Activated CD4-positive, alpha-beta T cell treated with anti-CD3 and anti-CD28 coated beads, Interleukin-2, amount 10 ng/mL, durations not matched to agents 7 days and 5 days (primary cell): Measurements from ENCODE around the gene ANKRD12. TPM values are rescaled to one million over a fixed set of nuclear protein-coding genes. Genes with fewer than 3 reads are reported as not detected.
A peak's percentile ranks its signal among the peaks of the same experiment; 100 is the strongest.

Source experiments
- CTCF ChIA-PET: fragments of 350-600 bp; sonication (Branson Sonifier 250); formaldehyde crosslinking; loops from one replicate; lab custom pipeline; 2021; ENCODE audit warnings: antibody characterized with exemption; lab: Charles Lee
- POLR2A ChIA-PET: fragments of 350-600 bp; sonication (Branson Sonifier 250); formaldehyde crosslinking; loops from one replicate; lab custom pipeline; 2021; ENCODE audit warnings: antibody characterized with exemption; lab: Charles Lee
- DNase-seq: peaks from one replicate; pipeline ENCODE4 v3.0.0-alpha.2; 2020
- H3K27ac Mint-ChIP-seq: one replicate; pipeline ENCODE4 v1.8.0; 2021; ENCODE audit warnings: mild to moderate bottlenecking, moderate library complexity, mixed read lengths
- H3K27me3 Mint-ChIP-seq: one replicate; pipeline ENCODE4 v1.8.0; 2021; ENCODE audit warnings: mixed read lengths
- H3K36me3 Mint-ChIP-seq: one replicate; pipeline ENCODE4 v1.8.0; 2021; ENCODE audit warnings: low read depth, mixed read lengths
- H3K4me1 Mint-ChIP-seq: one replicate; pipeline ENCODE4 v1.8.0; 2021; ENCODE audit warnings: mixed read lengths
- H3K4me3 Mint-ChIP-seq: one replicate; pipeline ENCODE4 v1.8.0; 2021; ENCODE audit warnings: mild to moderate bottlenecking, moderate library complexity, mixed read lengths
- H3K9me3 Mint-ChIP-seq: one replicate; pipeline ENCODE4 v1.8.0; 2021; ENCODE audit warnings: mixed read lengths
- total RNA-seq, 2 experiments: library from RNA; stranded (reverse); gene quantifications; one replicate each; pipeline ENCODE4 v1.2.3, GENCODE V29; 2021

The ANKRD12 gene
- total RNA-seq, 2 experiments from 2014 or later: 79.4 to 107 TPM

- Mint-ChIP-seq H3K27ac (no peak overlapping the region), H3K4me3 (no peak overlapping the region), H3K36me3 (peaks cover 72% of the 10 kb centered on the region), H3K4me1 (peaks cover 83% of the 10 kb centered on the region), H3K27me3 (no peaks in the 10 kb centered on the region), H3K9me3 (no peaks in the 10 kb centered on the region)
- ChIA-PET CTCF (interaction anchor here (1.0 to 3.2 kb wide), 8 partner anchors 9 to 35 kb away, joined by 3 to 13 read pairs (median 6); partner anchors contain the start of gene ANKRD12), POLR2A (interaction anchor here (0.6 kb wide), 1 partner anchor 38 kb away, joined by 6 read pairs; no protein-coding TSS in a partner anchor)
- DNase-seq: no peak
Measured at GRCh38 chr18:9108911-9109310, 27.7 kb upstream of the ANKRD12 start.

- Mint-ChIP-seq H3K27me3 (no peaks in the 10 kb centered on the region), H3K9me3 (no peaks in the 10 kb centered on the region), H3K4me1 (peaks cover 81% of the 10 kb centered on the region), H3K4me3 (peak overlapping the region; percentile 4), H3K27ac (no peak overlapping the region), H3K36me3 (peaks cover 66% of the 10 kb centered on the region)
- ChIA-PET CTCF (interaction anchor here (1.0 to 3.2 kb wide), 9 partner anchors 8 to 36 kb away, joined by 3 to 13 read pairs (median 6); partner anchors contain the start of gene ANKRD12), POLR2A (interaction anchor here (0.6 kb wide), 3 partner anchors 19 to 42 kb away, joined by 3 to 6 read pairs (median 3); no protein-coding TSS in a partner anchor)
- no peak for DNase-seq
Measured at GRCh38 chr18:9109523-9109922, 27.1 kb upstream of the ANKRD12 start.

GRCh38 chr18:9113468-9114149 lies 23.0 kb upstream of the ANKRD12 start:
- no peaks in the 10 kb centered on the region for H3K9me3 Mint-ChIP-seq
- peaks cover 78% of the 10 kb centered on the region for H3K4me1 Mint-ChIP-seq
- no peaks in the 10 kb centered on the region for H3K27me3 Mint-ChIP-seq
- H3K36me3 Mint-ChIP-seq: peaks cover 47% of the 10 kb centered on the region
- peak overlapping the region; percentile 24 for H3K4me3 Mint-ChIP-seq
- ChIA-PET POLR2A (interaction anchor here (0.6 kb wide), 1 partner anchor 9 kb away, joined by 3 read pairs; no protein-coding TSS in a partner anchor), CTCF (interaction anchor here (1.0 to 2.1 kb wide), 4 partner anchors 10 to 40 kb away, joined by 3 to 6 read pairs (median 4); partner anchors contain the start of gene ANKRD12)
- H3K27ac Mint-ChIP-seq: peak overlapping the region; percentile 59
- DNase-seq: no peak

GRCh38 chr18:9115984-9116383 lies 20.6 kb upstream of the ANKRD12 start:
- ChIA-PET CTCF (interaction anchor here (1.7 to 2.0 kb wide), 2 partner anchors 11 to 33 kb away, joined by 5 to 8 read pairs; no protein-coding TSS in a partner anchor), POLR2A (interaction anchor here (1.4 kb wide), 1 partner anchor 33 kb away, joined by 6 read pairs; no protein-coding TSS in a partner anchor)
- no peak overlapping the region for H3K4me3 Mint-ChIP-seq
- no peaks in the 10 kb centered on the region for H3K27me3 Mint-ChIP-seq
- H3K9me3 Mint-ChIP-seq: no peaks in the 10 kb centered on the region
- peak overlapping the region; percentile 94 for H3K27ac Mint-ChIP-seq
- peaks cover 47% of the 10 kb centered on the region for H3K36me3 Mint-ChIP-seq
- peaks cover 76% of the 10 kb centered on the region for H3K4me1 Mint-ChIP-seq
- no peak for DNase-seq

GRCh38 chr18:9117980-9118841 lies 18.4 kb upstream of the ANKRD12 start:
- peak overlapping the region; percentile 94 for H3K27ac Mint-ChIP-seq
- H3K36me3 Mint-ChIP-seq: peaks cover 42% of the 10 kb centered on the region
- no peaks in the 10 kb centered on the region for H3K9me3 Mint-ChIP-seq
- ChIA-PET POLR2A (interaction anchor here (0.6 to 1.8 kb wide), 3 partner anchors 10 to 30 kb away, joined by 3 to 5 read pairs (median 4); no protein-coding TSS in a partner anchor), CTCF (interaction anchor here (1.0 to 2.5 kb wide), 7 partner anchors 9 to 44 kb away, joined by 3 to 14 read pairs (median 5); partner anchors contain the start of gene NDUFV2)
- H3K4me1 Mint-ChIP-seq: peaks cover 82% of the 10 kb centered on the region
- no peak for DNase-seq
- H3K4me3 Mint-ChIP-seq: peak overlapping the region; percentile 67
- no peaks in the 10 kb centered on the region for H3K27me3 Mint-ChIP-seq

GRCh38 chr18:9120796-9121195 lies 15.8 kb upstream of the ANKRD12 start:
- peak; percentile 43 for DNase-seq
- H3K4me1 Mint-ChIP-seq: peaks cover 74% of the 10 kb centered on the region
- peak overlapping the region; percentile 42 for H3K4me3 Mint-ChIP-seq
- no peaks in the 10 kb centered on the region for H3K9me3 Mint-ChIP-seq
- no peaks in the 10 kb centered on the region for H3K27me3 Mint-ChIP-seq
- peaks cover 51% of the 10 kb centered on the region for H3K36me3 Mint-ChIP-seq
- CTCF ChIA-PET: no interaction called here
- H3K27ac Mint-ChIP-seq: peak overlapping the region; percentile 75
- POLR2A ChIA-PET: interaction anchor here (0.6 kb wide), 1 partner anchor 9 kb away, joined by 5 read pairs; no protein-coding TSS in a partner anchor

- ChIA-PET POLR2A (no interaction called here), CTCF (no interaction called here)
- Mint-ChIP-seq H3K9me3 (no peaks in the 10 kb centered on the region), H3K4me3 (no peak overlapping the region), H3K36me3 (peaks cover 62% of the 10 kb centered on the region), H3K4me1 (peaks cover 60% of the 10 kb centered on the region), H3K27ac (peak overlapping the region; percentile 54), H3K27me3 (no peaks in the 10 kb centered on the region)
- DNase-seq: no peak
Measured at GRCh38 chr18:9123520-9123919, 13.1 kb upstream of the ANKRD12 start.

GRCh38 chr18:9124824-9125223 lies 11.8 kb upstream of the ANKRD12 start:
- DNase-seq: no peak
- H3K4me1 Mint-ChIP-seq: peaks cover 56% of the 10 kb centered on the region
- no peaks in the 10 kb centered on the region for H3K27me3 Mint-ChIP-seq
- no peak overlapping the region for H3K4me3 Mint-ChIP-seq
- no peak overlapping the region for H3K27ac Mint-ChIP-seq
- POLR2A ChIA-PET: no interaction called here
- CTCF ChIA-PET: interaction anchor here (0.7 to 1.8 kb wide), 3 partner anchors 10 to 15 kb away, joined by 3 to 4 read pairs (median 4); no protein-coding TSS in a partner anchor
- peaks cover 64% of the 10 kb centered on the region for H3K36me3 Mint-ChIP-seq
- no peaks in the 10 kb centered on the region for H3K9me3 Mint-ChIP-seq

GRCh38 chr18:9126337-9126736 lies 10.2 kb upstream of the ANKRD12 start:
- CTCF ChIA-PET: interaction anchor here (0.7 to 3.1 kb wide), 8 partner anchors 9 to 44 kb away, joined by 3 to 14 read pairs (median 4); no protein-coding TSS in a partner anchor
- peaks cover 47% of the 10 kb centered on the region for H3K4me1 Mint-ChIP-seq

GRCh38 chr18:9130195-9130594 lies 6.4 kb upstream of the ANKRD12 start:
- H3K27ac Mint-ChIP-seq: no peak overlapping the region
- H3K9me3 Mint-ChIP-seq: no peaks in the 10 kb centered on the region
- peaks cover 63% of the 10 kb centered on the region for H3K36me3 Mint-ChIP-seq
- H3K4me1 Mint-ChIP-seq: peaks cover 52% of the 10 kb centered on the region
- H3K4me3 Mint-ChIP-seq: no peak overlapping the region
- ChIA-PET CTCF (interaction anchor here (1.1 kb wide), 1 partner anchor 13 kb away, joined by 4 read pairs; no protein-coding TSS in a partner anchor), POLR2A (no interaction called here)
- DNase-seq: no peak
- no peaks in the 10 kb centered on the region for H3K27me3 Mint-ChIP-seq

More at GRCh38 chr18:9126337-9126736, 10.2 kb upstream of the ANKRD12 start:
- no peak overlapping the region for H3K27ac Mint-ChIP-seq
- POLR2A ChIA-PET: interaction anchor here (1.0 kb wide), 1 partner anchor 9 kb away, joined by 7 read pairs; no protein-coding TSS in a partner anchor
- H3K27me3 Mint-ChIP-seq: no peaks in the 10 kb centered on the region
- H3K4me3 Mint-ChIP-seq: no peak overlapping the region
- no peak for DNase-seq
- no peaks in the 10 kb centered on the region for H3K9me3 Mint-ChIP-seq
- H3K36me3 Mint-ChIP-seq: peaks cover 59% of the 10 kb centered on the region

GRCh38 chr18:9130806-9131205 lies 5.8 kb upstream of the ANKRD12 start:
- CTCF ChIA-PET: no interaction called here
- Mint-ChIP-seq H3K27me3 (no peaks in the 10 kb centered on the region), H3K36me3 (peaks cover 63% of the 10 kb centered on the region), H3K9me3 (no peaks in the 10 kb centered on the region), H3K4me3 (no peak overlapping the region), H3K27ac (no peak overlapping the region), H3K4me1 (peaks cover 52% of the 10 kb centered on the region)
- POLR2A ChIA-PET: no interaction called here
- DNase-seq: no peak

- ChIA-PET CTCF (interaction anchor here (1.4 kb wide), 1 partner anchor 31 kb away, joined by 5 read pairs; no protein-coding TSS in a partner anchor), POLR2A (no interaction called here)
- Mint-ChIP-seq H3K4me1 (peaks cover 49% of the 10 kb centered on the region), H3K9me3 (no peaks in the 10 kb centered on the region), H3K36me3 (peaks cover 53% of the 10 kb centered on the region), H3K4me3 (no peak overlapping the region), H3K27ac (no peak overlapping the region), H3K27me3 (no peaks in the 10 kb centered on the region)
- DNase-seq: no peak
Measured at GRCh38 chr18:9132628-9133027, 4.0 kb upstream of the ANKRD12 start.
